Osteocyte (in vitro differentiated cells): Measurements from ENCODE around the gene SNCB. TPM values are rescaled to one million over a fixed set of nuclear protein-coding genes. Genes with fewer than 3 reads are reported as not detected.

ENCODE experiments used
- DNase-seq: peaks from one replicate; pipeline ENCODE4 v3.0.0; 2021; ENCODE audit warnings: mixed read lengths; ENCODE audit not compliant: unreplicated experiment; ENCODE audit errors: extremely low spot score
- H3K27ac Mint-ChIP-seq: one replicate; pipeline ENCODE4 v1.8.0; 2021; ENCODE audit warnings: mild to moderate bottlenecking, mixed read lengths; ENCODE audit not compliant: unreplicated experiment
- H3K27me3 Mint-ChIP-seq: one replicate; pipeline ENCODE4 v1.8.0; 2021; ENCODE audit warnings: mixed read lengths; ENCODE audit not compliant: unreplicated experiment
- H3K36me3 Mint-ChIP-seq: one replicate; pipeline ENCODE4 v1.8.0; 2021; ENCODE audit warnings: mixed read lengths; ENCODE audit not compliant: unreplicated experiment
- H3K4me1 Mint-ChIP-seq: one replicate; pipeline ENCODE4 v1.8.0; 2021; ENCODE audit warnings: mixed read lengths; ENCODE audit not compliant: unreplicated experiment
- H3K4me3 Mint-ChIP-seq: one replicate; pipeline ENCODE4 v1.8.0; 2021; ENCODE audit warnings: mild to moderate bottlenecking, moderate library complexity, mixed read lengths; ENCODE audit not compliant: unreplicated experiment
- H3K9me3 Mint-ChIP-seq: one replicate; pipeline ENCODE4 v1.8.0; 2021; ENCODE audit warnings: mixed read lengths; ENCODE audit not compliant: unreplicated experiment
- CTCF ChIP-seq: fragments of 200-600 bp; sonication (generic); IDR thresholded peaks from 2 replicates; pipeline ENCODE4 v1.5.0; 2021; ENCODE audit warnings: antibody characterized with exemption, mild to moderate bottlenecking, moderate library complexity
- total RNA-seq: library from RNA; stranded (reverse); gene quantifications from 2 replicates; pipeline ENCODE4 v1.2.1, GENCODE V29; 2021

The SNCB gene
- total RNA-seq, 1 donor from 2014 or later = not detected

GRCh38 chr5:176596689-176597416, 33.5 kb downstream of the SNCB start:
- Mint-ChIP-seq H3K27ac (no peak overlapping the region), H3K4me1 (no peaks in the 10 kb centered on the region), H3K4me3 (no peak overlapping the region), H3K36me3 (no peaks in the 10 kb centered on the region), H3K9me3 (no peaks in the 10 kb centered on the region), H3K27me3 (no peaks in the 10 kb centered on the region)
- no peak for TF ChIP-seq CTCF
- DNase-seq = no peak

GRCh38 chr5:176596069-176596644, 34.2 kb downstream of the SNCB start:
- TF ChIP-seq CTCF = no peak
- Mint-ChIP-seq H3K4me1 (no peaks in the 10 kb centered on the region), H3K27me3 (no peaks in the 10 kb centered on the region), H3K9me3 (no peaks in the 10 kb centered on the region), H3K4me3 (no peak overlapping the region), H3K27ac (no peak overlapping the region), H3K36me3 (no peaks in the 10 kb centered on the region)
- no peak for DNase-seq

- DNase-seq = no peak
- H3K27ac Mint-ChIP-seq = no peak overlapping the region
- no peaks in the 10 kb centered on the region for H3K4me1 Mint-ChIP-seq
- no peaks in the 10 kb centered on the region for H3K36me3 Mint-ChIP-seq
- no peak for TF ChIP-seq CTCF
- no peaks in the 10 kb centered on the region for H3K27me3 Mint-ChIP-seq
- no peak overlapping the region for H3K4me3 Mint-ChIP-seq
- H3K9me3 Mint-ChIP-seq = no peaks in the 10 kb centered on the region
Observed at GRCh38 chr5:176595386-176595943, 34.9 kb downstream of the SNCB start.

- no peaks in the 10 kb centered on the region for H3K4me1 Mint-ChIP-seq
- no peak overlapping the region for H3K27ac Mint-ChIP-seq
- no peak overlapping the region for H3K4me3 Mint-ChIP-seq
- TF ChIP-seq CTCF = no peak
- H3K9me3 Mint-ChIP-seq = no peaks in the 10 kb centered on the region
- H3K36me3 Mint-ChIP-seq = no peaks in the 10 kb centered on the region
- H3K27me3 Mint-ChIP-seq = no peaks in the 10 kb centered on the region
- DNase-seq = no peak
Observed at GRCh38 chr5:176594554-176594953, 35.8 kb downstream of the SNCB start.

GRCh38 chr5:176593273-176593869, 37.0 kb downstream of the SNCB start:
- Mint-ChIP-seq H3K27ac (no peak overlapping the region), H3K27me3 (no peaks in the 10 kb centered on the region), H3K9me3 (no peaks in the 10 kb centered on the region), H3K4me1 (no peaks in the 10 kb centered on the region), H3K36me3 (no peaks in the 10 kb centered on the region), H3K4me3 (no peak overlapping the region)
- DNase-seq = no peak
- no peak for TF ChIP-seq CTCF
